ENCODE measurements around the gene TXN2.
A peak's percentile ranks its signal among the peaks of the same experiment; 100 is the strongest.

Gene TXN2, protein sequence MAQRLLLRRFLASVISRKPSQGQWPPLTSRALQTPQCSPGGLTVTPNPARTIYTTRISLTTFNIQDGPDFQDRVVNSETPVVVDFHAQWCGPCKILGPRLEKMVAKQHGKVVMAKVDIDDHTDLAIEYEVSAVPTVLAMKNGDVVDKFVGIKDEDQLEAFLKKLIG

DNA sequence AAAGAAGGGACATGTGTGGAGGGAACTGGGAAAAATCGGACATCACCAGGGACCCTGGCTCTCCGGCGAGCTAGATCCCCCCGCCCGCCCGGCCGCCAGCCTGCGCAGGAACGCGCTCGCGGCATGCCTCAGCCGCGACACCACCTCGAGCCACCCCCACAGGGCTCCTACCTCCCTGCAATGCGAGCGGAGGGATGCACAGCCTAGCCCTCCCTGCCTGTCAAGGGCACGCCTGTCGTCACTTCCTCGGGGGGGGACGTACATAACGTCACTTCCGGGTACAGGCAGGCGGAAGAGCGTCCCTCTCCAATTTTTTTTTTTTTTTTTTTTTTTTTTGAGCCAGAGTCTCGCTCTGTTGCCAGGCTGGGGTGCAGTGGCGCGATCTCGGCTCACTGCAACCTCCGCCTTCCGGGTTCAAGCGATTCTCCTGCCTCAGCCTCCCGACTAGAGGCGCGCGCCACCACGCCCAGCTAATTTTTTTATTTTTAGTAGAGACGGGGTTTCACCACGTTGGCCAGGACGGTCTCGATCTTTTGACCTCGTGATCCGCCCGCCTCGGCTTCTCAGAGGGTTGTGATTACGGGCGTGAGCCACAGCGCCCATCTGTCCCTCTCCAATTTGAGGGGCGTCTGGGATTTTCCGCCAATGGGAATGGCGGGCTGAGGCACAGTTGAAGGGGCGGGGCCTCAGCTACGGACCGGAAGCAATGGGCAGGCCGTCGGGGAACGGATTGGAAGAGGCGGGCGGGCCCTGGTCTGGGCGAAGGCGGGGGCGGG lies at the start of gene TXN2:
TXN2 (minus strand) TSS at position 248 of the 776 bp plus-strand sequence. CDS start 803 bp downstream, outside the sequence.
- H3K27me3 ChIP-seq (ENCODE audit: insufficient read depth, low read depth) = no peaks in the 10 kb centered on the region
- H3K9ac ChIP-seq = peak within 1 kb of the TSS; percentile 95
- peaks cover 5% of the 10 kb centered on the region; the same call in 1 of the 2 replicates for H3K36me3 ChIP-seq (ENCODE audit: insufficient read depth)
- H3K79me2 ChIP-seq (ENCODE audit: insufficient read depth, low read depth) = no peaks in the 10 kb centered on the region; the same call in 1 of the 2 replicates
- peak within 1 kb of the TSS; percentile 71 for H2AFZ ChIP-seq (ENCODE audit: low read depth)
- no peak within 1 kb of the TSS for H3K4me3 ChIP-seq (IDR thresholded peaks at IDR 0.05; ENCODE audit: insufficient read depth, low read depth, low read length)
- peaks cover 21% of the 10 kb centered on the region for H3K4me1 ChIP-seq (ENCODE audit: low read depth, poor library complexity, severe bottlenecking)
- no peak for TF ChIP-seq CTCF (conservative IDR thresholded peaks at IDR 0.05; ENCODE audit: low read depth, low read length)
- peak within 1 kb of the TSS; percentile 97 for H3K27ac ChIP-seq
- peak within 1 kb of the TSS; percentile 88 for H3K4me2 ChIP-seq
- no peaks in the 10 kb centered on the region for H4K20me1 ChIP-seq (ENCODE audit: insufficient read depth)

DNA sequence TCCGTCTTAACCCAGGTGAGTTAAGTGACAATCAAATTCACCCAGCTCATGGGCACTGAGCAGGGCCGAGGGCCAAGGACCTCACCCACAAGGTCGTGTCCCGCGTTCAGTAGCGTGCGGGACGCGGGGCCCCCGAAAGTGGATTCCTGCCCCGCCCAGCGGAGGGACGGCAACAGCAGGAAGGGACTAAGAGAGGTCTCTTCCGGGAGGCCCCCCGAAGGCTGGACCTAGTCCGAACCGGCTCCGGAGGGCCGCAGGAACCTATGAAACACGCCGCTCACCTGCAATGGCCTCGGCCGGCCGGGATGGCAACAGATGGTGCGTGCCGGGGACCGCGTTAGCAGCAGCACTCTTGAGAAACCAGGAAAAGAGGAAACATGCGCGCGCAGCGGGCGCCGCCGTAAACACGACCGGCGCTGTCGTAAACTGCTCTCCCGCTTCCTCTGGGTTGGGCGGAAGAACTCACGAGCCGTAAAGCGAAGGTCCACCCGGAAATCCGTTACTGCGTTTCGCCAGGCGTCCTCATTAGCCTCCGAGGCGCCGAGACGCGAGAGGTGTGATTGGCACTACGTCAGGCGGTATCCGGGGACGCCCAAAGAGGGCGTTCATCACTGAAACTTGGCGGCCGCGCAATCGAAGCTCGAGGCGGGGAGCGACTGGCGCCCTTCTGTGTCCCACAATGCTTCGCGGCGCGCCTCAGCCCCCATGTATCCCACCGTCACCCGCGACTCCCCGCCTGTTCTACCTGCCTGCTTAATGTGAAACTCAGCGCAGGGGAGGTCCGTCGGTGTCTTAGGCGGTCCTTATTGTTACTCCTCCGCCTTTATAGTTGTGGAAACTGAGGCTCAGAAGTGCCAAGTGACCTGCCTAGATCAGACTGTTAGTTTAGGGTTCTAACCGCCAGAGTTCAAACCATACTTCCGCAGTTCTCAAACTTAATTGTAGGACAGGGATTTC lies 47.6 kb upstream of the TXN2 start, which contains the start of gene EIF3D:
EIF3D (minus strand) TSS at position 372 of the 957 bp plus-strand sequence. CDS start 3,045 bp downstream, outside the sequence.
- peak within 1 kb of the TSS; percentile 52 for H3K4me2 ChIP-seq
- H3K79me2 ChIP-seq (ENCODE audit: insufficient read depth, low read depth) = peaks cover 38% of the 10 kb centered on the region
- H3K27me3 ChIP-seq (ENCODE audit: insufficient read depth, low read depth) = no peaks in the 10 kb centered on the region
- H4K20me1 ChIP-seq (ENCODE audit: insufficient read depth) = no peaks in the 10 kb centered on the region
- H2AFZ ChIP-seq (ENCODE audit: low read depth) = peak within 1 kb of the TSS; percentile 93
- peaks cover 13% of the 10 kb centered on the region for H3K36me3 ChIP-seq (ENCODE audit: insufficient read depth)
- H3K4me1 ChIP-seq (ENCODE audit: low read depth, poor library complexity, severe bottlenecking) = peaks cover 15% of the 10 kb centered on the region
- peak within 1 kb of the TSS; percentile 15 for H3K4me3 ChIP-seq (IDR thresholded peaks at IDR 0.05; ENCODE audit: insufficient read depth, low read depth, low read length)
- peak within 1 kb of the TSS; percentile 78 for H3K27ac ChIP-seq
- no peak; the same call in 1 of the 2 replicates for TF ChIP-seq CTCF (conservative IDR thresholded peaks at IDR 0.05; ENCODE audit: low read depth, low read length)
- peak within 1 kb of the TSS; percentile 90 for H3K9ac ChIP-seq

DNA sequence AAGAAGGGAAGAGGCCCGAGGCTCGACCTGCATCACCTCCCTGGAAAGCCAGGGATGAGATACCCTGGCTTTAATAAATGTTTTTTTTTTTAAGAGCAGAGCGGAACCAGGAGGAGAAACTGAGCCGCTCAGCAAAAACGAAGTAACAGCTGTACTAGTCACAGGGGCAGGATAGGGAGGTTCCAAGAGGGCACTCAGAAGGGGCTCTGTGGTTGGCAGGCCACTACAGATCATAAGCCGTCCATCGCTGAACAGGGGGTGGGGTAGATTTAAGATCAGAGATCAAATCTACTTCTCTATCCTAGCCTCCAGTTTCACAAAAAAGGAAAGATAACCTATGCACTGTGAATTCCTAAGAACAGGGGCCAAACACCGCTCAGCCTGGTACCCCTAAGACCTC lies 46.9 kb upstream of the TXN2 start:
- Histone ChIP-seq H2AFZ (ENCODE audit: low read depth) (peak overlapping the region; percentile 53; the same call in 1 of the 2 replicates), H3K36me3 (ENCODE audit: insufficient read depth) (peaks cover 18% of the 10 kb centered on the region), H3K4me3 (IDR thresholded peaks at IDR 0.05; ENCODE audit: insufficient read depth, low read depth, low read length) (peak overlapping the region; percentile 15), H3K79me2 (ENCODE audit: insufficient read depth, low read depth) (peaks cover 38% of the 10 kb centered on the region), H4K20me1 (ENCODE audit: insufficient read depth) (no peaks in the 10 kb centered on the region), H3K27me3 (ENCODE audit: insufficient read depth, low read depth) (no peaks in the 10 kb centered on the region), H3K27ac (peak overlapping the region; percentile 78), H3K9ac (peak overlapping the region; percentile 90), H3K4me1 (ENCODE audit: low read depth, poor library complexity, severe bottlenecking) (peaks cover 15% of the 10 kb centered on the region), H3K4me2 (peak overlapping the region; percentile 47)
- TF ChIP-seq CTCF (conservative IDR thresholded peaks at IDR 0.05; ENCODE audit: low read depth, low read length) = no peak

- no peak overlapping the region for H3K9ac ChIP-seq
- peaks cover 24% of the 10 kb centered on the region for H3K79me2 ChIP-seq (ENCODE audit: insufficient read depth, low read depth)
- no peak overlapping the region for H3K4me3 ChIP-seq (IDR thresholded peaks at IDR 0.05; ENCODE audit: insufficient read depth, low read depth, low read length)
- peaks cover 44% of the 10 kb centered on the region for H3K36me3 ChIP-seq (ENCODE audit: insufficient read depth)
- TF ChIP-seq CTCF (conservative IDR thresholded peaks at IDR 0.05; ENCODE audit: low read depth, low read length) = no peak
- no peaks in the 10 kb centered on the region for H4K20me1 ChIP-seq (ENCODE audit: insufficient read depth)
- H3K4me1 ChIP-seq (ENCODE audit: low read depth, poor library complexity, severe bottlenecking) = peaks cover 13% of the 10 kb centered on the region
- no peak overlapping the region for H2AFZ ChIP-seq (ENCODE audit: low read depth)
- no peak overlapping the region for H3K27ac ChIP-seq
- H3K27me3 ChIP-seq (ENCODE audit: insufficient read depth, low read depth) = no peaks in the 10 kb centered on the region
- no peak overlapping the region for H3K4me2 ChIP-seq
These were observed 41.2 kb upstream of the TXN2 start for GRCh38 chr22:36522662-36523061.

Measured in KMS-11 (cell line).